ENCODE measurements around the gene OXA1L.

DNA sequence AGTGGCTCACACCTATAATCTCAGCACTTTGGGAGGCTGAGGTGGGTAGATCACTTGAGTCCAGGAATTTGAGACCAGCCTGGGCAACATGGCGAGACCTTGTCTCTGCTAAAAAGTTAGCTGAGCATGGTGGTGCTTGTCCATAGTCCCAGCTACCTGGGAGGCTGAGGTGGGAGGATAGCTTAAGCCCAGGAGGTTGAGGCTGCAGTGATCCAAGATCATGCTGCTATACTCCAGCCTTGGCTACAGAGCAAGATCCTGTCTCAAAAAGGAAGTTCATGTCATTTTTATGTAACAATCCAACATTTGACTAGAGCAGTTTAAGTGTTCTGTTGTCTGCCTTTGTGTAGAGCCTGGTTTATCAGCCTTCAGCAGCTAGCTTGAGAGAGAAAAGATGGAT lies 6.2 kb downstream of the OXA1L start:
- TF ChIP-seq FOXP2 (optimal IDR thresholded peaks at IDR 0.05; ENCODE audit: borderline replicate concordance, extremely low read depth, extremely low read length, insufficient read depth), result no peak
- no peak for TF ChIP-seq POLR2AphosphoS5 (IDR thresholded peaks at IDR 0.05; ENCODE audit: low read depth, low read length)
- TF ChIP-seq TAF1 (IDR thresholded peaks at IDR 0.05; ENCODE audit: borderline replicate concordance, insufficient read depth, low read length), result no peak
- TF ChIP-seq SIN3A (IDR thresholded peaks at IDR 0.05; ENCODE audit: borderline replicate concordance, insufficient read depth, low read length), result no peak
